ENCODE data around the gene MXRA8. TPM values are rescaled to one million over a fixed set of nuclear protein-coding genes. Genes with fewer than 3 reads are reported as not detected.

The MXRA8 gene
- total RNA-seq, 2 donors from 2014 or later, result 23.3 to 48.5 TPM

DNA sequence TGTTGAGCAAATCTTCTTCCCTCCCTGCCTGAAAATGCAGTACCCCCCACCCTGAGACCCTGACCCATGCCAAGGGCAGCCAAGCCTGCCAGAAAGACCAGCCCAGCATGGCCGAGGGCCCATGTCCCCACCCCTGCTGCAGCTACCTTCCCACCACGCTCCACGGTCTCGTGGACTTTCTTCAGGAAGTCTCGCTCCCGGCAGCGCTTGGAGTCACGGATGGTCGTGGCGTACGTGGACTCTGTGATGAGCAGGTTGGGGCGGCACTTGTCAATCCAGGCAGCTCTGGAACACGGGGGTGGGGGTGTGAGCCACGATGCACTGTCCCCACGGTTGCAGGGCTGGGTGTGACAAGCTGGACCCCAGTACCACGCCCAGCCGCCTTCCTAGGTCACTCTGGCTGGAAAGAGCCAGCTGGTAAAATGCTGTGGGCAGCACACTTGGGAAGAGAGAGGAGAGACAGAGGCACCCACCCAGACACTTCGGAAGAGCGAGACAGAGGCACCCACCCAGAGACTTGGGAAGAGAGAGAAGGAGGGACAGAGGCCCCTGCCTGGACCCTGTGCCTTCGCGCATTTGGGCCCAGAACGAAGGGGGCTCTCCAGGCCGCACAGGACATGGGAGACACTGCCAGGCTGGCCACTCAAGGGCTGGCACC is 43.5 kb downstream of the MXRA8 start:
- intact Hi-C loops (cut with DNase I), result no loop called here
- no peak for DNase-seq
- Histone ChIP-seq H3K4me1 (peaks cover 28% of the 10 kb centered on the region), H3K27me3 (no peaks in the 10 kb centered on the region), H3K4me3 (no peak overlapping the region), H3K27ac (no peak overlapping the region), H3K9me3 (no peaks in the 10 kb centered on the region), H3K36me3 (replicated peaks in 1 of 2; ENCODE audit: insufficient read depth in 1 of 2, low read depth in 2 of 2) (peaks cover 9 to 32% of the 10 kb centered on the region in 2 donors)
- TF ChIP-seq, protein P1, sequence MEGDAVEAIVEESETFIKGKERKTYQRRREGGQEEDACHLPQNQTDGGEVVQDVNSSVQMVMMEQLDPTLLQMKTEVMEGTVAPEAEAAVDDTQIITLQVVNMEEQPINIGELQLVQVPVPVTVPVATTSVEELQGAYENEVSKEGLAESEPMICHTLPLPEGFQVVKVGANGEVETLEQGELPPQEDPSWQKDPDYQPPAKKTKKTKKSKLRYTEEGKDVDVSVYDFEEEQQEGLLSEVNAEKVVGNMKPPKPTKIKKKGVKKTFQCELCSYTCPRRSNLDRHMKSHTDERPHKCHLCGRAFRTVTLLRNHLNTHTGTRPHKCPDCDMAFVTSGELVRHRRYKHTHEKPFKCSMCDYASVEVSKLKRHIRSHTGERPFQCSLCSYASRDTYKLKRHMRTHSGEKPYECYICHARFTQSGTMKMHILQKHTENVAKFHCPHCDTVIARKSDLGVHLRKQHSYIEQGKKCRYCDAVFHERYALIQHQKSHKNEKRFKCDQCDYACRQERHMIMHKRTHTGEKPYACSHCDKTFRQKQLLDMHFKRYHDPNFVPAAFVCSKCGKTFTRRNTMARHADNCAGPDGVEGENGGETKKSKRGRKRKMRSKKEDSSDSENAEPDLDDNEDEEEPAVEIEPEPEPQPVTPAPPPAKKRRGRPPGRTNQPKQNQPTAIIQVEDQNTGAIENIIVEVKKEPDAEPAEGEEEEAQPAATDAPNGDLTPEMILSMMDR (IDR thresholded peaks at IDR 0.05), result no peak
- no peak for TF ChIP-seq POLR2A (IDR thresholded peaks at IDR 0.05)
- WGBS, 2 donors, result 89 to 92% methylated on average over 15 to 23 of the region's 23 CpGs
- ATAC-seq, result no peak

DNA sequence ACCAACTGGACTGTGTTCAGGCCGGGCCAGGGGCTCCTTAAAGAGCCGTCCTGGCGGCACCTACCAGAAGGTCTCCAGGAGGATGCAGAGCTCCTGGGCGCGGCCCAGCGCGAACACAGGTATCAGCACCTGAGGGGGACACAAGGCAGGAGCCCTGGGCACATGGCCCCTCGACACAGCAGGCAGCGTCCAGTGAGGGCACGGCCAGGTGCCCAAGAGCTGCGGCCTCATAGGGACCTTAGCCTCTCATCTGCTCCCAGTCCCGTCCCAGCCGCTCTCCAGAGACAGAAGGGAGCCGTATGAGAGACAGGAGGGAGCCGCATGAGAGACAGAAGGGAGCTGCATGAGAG is 44.1 kb downstream of the MXRA8 start:
- peaks cover 9 to 32% of the 10 kb centered on the region in 2 donors for H3K36me3 ChIP-seq (replicated peaks in 1 of 2; ENCODE audit: insufficient read depth in 1 of 2, low read depth in 2 of 2)
- intact Hi-C loops (cut with DNase I), result no loop called here
- TF ChIP-seq, protein P1 (IDR thresholded peaks at IDR 0.05), result no peak
- no peak for TF ChIP-seq POLR2A (IDR thresholded peaks at IDR 0.05)
- no peaks in the 10 kb centered on the region for H3K27me3 ChIP-seq
- H3K4me3 ChIP-seq, result no peak overlapping the region
- H3K9me3 ChIP-seq, result no peaks in the 10 kb centered on the region
- no peak overlapping the region for H3K27ac ChIP-seq
- peaks cover 34% of the 10 kb centered on the region for H3K4me1 ChIP-seq
- 79 to 85% methylated on average over 3 to 10 of the region's 15 CpGs for WGBS, 2 donors
- no peak for ATAC-seq
- no peak for DNase-seq

DNA sequence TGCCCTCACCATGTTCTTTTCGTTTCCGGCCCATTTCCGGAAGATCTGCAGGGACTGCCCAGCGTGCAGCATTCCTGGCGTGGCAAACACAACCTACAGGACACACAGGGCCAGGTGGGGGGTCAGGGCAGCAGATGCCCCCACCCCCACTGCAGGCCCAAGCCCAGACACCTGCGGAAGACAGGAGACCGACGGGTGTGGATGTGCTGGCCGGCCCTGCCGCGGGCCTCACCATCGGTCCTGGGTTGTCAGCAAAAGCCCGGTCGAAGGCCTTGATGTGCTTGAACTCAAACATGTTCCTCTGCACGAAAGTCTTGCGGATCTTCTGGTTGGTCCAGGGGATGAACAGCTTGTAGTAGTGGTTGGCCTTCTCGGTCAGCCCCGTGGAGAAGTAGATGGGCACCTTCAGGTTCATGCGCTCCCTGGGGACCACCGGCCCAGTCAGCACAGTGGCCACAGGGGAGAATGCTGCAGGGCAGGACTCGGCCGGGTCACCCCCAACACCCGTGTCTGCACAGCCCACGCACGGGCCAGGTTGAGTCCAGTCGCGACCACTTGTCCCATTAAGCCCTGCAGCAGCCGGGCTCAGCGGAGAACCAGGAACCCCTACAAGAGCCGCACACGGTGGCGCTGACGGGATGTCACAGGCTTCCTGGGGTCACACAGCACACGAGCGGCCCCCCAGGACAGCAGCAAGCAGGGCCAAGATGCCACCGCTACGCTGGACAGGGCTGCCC is 44.7 kb downstream of the MXRA8 start:
- DNase-seq (no peak), ATAC-seq (no peak)
- Histone ChIP-seq H3K4me3 (no peak overlapping the region), H3K27me3 (no peaks in the 10 kb centered on the region), H3K27ac (no peak overlapping the region), H3K9me3 (no peaks in the 10 kb centered on the region), H3K4me1 (peaks cover 32% of the 10 kb centered on the region), H3K36me3 (replicated peaks in 1 of 2; ENCODE audit: insufficient read depth in 1 of 2, low read depth in 2 of 2) (peaks cover 9 to 32% of the 10 kb centered on the region in 2 donors)
- 91 to 93% methylated on average over 15 to 37 of the region's 37 CpGs for WGBS, 2 donors
- TF ChIP-seq POLR2A (IDR thresholded peaks at IDR 0.05), result no peak
- TF ChIP-seq, protein P1 (IDR thresholded peaks at IDR 0.05), result no peak
- intact Hi-C loops (cut with DNase I), result no loop called here

DNA sequence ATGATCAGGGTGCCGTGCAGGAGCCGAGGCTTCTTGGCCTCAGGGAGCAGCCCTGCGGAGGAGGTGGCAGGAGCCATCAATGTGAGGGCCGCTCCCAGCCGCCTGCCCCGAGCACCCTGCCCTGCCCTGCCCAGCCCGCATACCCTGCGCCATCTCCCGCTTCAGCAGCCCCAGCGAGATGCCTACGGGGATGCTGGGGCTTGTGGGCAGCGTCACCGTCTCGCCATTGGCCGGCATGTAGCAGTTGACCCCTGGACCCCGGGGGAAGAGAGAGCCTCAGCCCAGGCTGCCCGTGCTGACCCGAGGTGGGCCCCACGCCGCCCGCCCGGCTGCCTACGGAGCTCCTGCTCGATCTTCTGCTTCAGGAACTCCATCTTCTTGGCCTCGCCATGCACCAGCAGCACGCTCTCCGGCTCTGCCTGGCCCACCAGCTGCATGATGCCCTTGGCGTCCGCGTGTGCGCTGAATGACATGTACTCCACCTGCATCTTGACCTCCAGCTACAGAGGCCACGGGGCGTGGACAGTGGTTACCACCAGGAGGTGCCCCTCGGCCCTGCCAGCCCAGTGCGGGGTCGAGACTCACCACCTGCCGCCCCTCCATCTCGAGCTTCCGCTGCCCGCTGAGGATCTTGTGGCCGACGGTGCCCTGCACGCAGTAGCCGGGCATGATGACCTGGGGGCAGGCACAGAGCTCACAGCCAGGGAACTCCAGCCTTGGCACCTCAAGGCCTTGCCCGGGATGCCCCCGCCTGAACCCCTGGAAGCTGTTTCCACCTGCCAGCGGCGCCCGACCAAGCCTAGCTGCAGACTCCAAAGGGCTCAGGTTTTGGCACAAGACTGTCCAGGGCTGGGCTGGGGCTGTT is 45.7 kb downstream of the MXRA8 start:
- no peak for DNase-seq
- WGBS, 2 donors, result 91 to 92% methylated on average over 31 to 42 of the region's 49 CpGs
- peaks cover 9 to 32% of the 10 kb centered on the region in 2 donors for H3K36me3 ChIP-seq (replicated peaks in 1 of 2; ENCODE audit: insufficient read depth in 1 of 2, low read depth in 2 of 2)

More for the DNA sequence above, 45.7 kb downstream of the MXRA8 start:
- Histone ChIP-seq H3K9me3 (no peaks in the 10 kb centered on the region), H3K4me1 (peaks cover 22% of the 10 kb centered on the region), H3K4me3 (no peak overlapping the region), H3K27ac (no peak overlapping the region), H3K27me3 (no peaks in the 10 kb centered on the region)
- no peak for TF ChIP-seq POLR2A (IDR thresholded peaks at IDR 0.05)
- TF ChIP-seq, protein P1 (IDR thresholded peaks at IDR 0.05), result no peak
- intact Hi-C loops (cut with DNase I), result no loop called here
- ATAC-seq, result no peak
